ENCODE results near the gene FARP1.

DNA sequence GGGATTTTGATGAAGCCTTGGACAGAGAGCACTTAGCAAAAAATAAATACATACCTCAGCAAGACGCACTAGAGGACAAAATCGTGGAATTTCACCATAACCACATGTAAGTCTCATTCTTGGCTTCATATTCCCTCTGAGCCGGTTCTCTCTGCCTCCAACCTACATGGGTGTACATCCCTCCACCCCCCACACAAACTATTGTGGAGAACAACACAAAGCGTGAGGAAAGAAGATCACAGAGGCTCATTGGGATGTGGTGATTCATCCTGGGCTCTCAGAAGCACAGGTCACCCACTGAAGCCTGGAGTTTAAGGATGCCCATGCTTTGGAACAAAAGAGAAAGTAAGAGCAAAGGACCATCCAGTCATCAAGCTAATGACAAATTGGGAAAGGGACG lies 241.8 kb downstream of the FARP1 start:
- TF ChIP-seq, protein P1, sequence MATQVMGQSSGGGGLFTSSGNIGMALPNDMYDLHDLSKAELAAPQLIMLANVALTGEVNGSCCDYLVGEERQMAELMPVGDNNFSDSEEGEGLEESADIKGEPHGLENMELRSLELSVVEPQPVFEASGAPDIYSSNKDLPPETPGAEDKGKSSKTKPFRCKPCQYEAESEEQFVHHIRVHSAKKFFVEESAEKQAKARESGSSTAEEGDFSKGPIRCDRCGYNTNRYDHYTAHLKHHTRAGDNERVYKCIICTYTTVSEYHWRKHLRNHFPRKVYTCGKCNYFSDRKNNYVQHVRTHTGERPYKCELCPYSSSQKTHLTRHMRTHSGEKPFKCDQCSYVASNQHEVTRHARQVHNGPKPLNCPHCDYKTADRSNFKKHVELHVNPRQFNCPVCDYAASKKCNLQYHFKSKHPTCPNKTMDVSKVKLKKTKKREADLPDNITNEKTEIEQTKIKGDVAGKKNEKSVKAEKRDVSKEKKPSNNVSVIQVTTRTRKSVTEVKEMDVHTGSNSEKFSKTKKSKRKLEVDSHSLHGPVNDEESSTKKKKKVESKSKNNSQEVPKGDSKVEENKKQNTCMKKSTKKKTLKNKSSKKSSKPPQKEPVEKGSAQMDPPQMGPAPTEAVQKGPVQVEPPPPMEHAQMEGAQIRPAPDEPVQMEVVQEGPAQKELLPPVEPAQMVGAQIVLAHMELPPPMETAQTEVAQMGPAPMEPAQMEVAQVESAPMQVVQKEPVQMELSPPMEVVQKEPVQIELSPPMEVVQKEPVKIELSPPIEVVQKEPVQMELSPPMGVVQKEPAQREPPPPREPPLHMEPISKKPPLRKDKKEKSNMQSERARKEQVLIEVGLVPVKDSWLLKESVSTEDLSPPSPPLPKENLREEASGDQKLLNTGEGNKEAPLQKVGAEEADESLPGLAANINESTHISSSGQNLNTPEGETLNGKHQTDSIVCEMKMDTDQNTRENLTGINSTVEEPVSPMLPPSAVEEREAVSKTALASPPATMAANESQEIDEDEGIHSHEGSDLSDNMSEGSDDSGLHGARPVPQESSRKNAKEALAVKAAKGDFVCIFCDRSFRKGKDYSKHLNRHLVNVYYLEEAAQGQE (IDR thresholded peaks at IDR 0.05; ENCODE audit: insufficient read depth in 1 of 2, low read depth in 2 of 2, low read length in 2 of 2) = no peak
- TF ChIP-seq POLR2AphosphoS5 (IDR thresholded peaks at IDR 0.05; ENCODE audit: low read depth, low read length) (no peak), SIN3A (IDR thresholded peaks at IDR 0.05; ENCODE audit: borderline replicate concordance, insufficient read depth, low read length) (no peak), TAF1 (IDR thresholded peaks at IDR 0.05; ENCODE audit: borderline replicate concordance, insufficient read depth, low read length) (no peak)

Measured in PFSK-1 (cell line).